Uterus (tissue), 4 donors: Measurements from ENCODE around the gene PEX10. TPM values are rescaled to one million over a fixed set of nuclear protein-coding genes. Genes with fewer than 3 reads are reported as not detected.

Source experiments
- DNase-seq, 2 donors: peaks; one replicate each; pipeline ENCODE4 v3.0.0-alpha.2; 2019 to 2020
- H3K27ac ChIP-seq, 2 donors: fragments of 200-600 bp; sonication (generic); 1 replicate in 1 of 2; 2 replicates in 1 of 2; pipeline ENCODE4 v1.5.1; 2016 to 2018
- H3K27me3 ChIP-seq, 2 donors: fragments of 200-600 bp; sonication (generic); one replicate each; pipeline ENCODE4 v1.5.1; 2018 to 2019; ENCODE audit warnings: control low read depth in 1 of 2
- H3K36me3 ChIP-seq, 2 donors: fragments of 200-600 bp; sonication (generic); one replicate each; pipeline ENCODE4 v1.5.1; 2019; ENCODE audit warnings: control low read depth in 1 of 2
- H3K4me1 ChIP-seq, 2 donors: fragments of 200-600 bp; sonication (generic); one replicate each; pipeline ENCODE4 v1.5.1; 2018 to 2019; ENCODE audit warnings: control low read depth in 1 of 2
- H3K4me3 ChIP-seq, 2 donors: fragments of 200-600 bp; sonication (generic); 1 replicate in 1 of 2; 2 replicates in 1 of 2; pipeline ENCODE4 v1.5.1; 2018 to 2019; ENCODE audit warnings: mild to moderate bottlenecking in 1 of 2
- H3K9me3 ChIP-seq, 2 donors: fragments of 200-600 bp; sonication (generic); one replicate each; pipeline ENCODE4 v1.5.1; 2019; ENCODE audit warnings: control low read depth in 1 of 2
- POLR2A ChIP-seq, 2 donors: fragments of 450-650 bp; IDR thresholded peaks; one replicate each; pipeline ENCODE4 v1.6.1; 2016; ENCODE audit warnings: antibody characterized with exemption in 2 of 2, mild to moderate bottlenecking in 1 of 2, moderate library complexity in 1 of 2
- intact Hi-C: fragments of 100-400 bp; cut with DNase I; formaldehyde crosslinking; loops from one replicate; pipeline ENCODE4 v1.15.1; 2023; ENCODE audit warnings: low total_unique reads
- total RNA-seq, 4 donors: library from RNA; depleted of rRNA in 3 of 4; stranded (reverse); fragments of >200 nt in 3 of 4; gene quantifications; one replicate each; pipeline versions ENCODE4 v1.1.0 to v1.2.4, GENCODE V29; 2014 to 2023
- TF ChIP-seq, protein P1 (sequence below), 4 experiments: fragments of 200-600 bp in 2 of 4; fragments of 450-650 bp in 2 of 4; sonication (generic) in 2 of 4; IDR thresholded peaks; one replicate each; pipeline ENCODE4 v1.5.1; 2016 to 2019; ENCODE audit warnings: antibody characterized with exemption in 4 of 4, mild to moderate bottlenecking in 2 of 4, moderate library complexity in 1 of 4
- donor health status: DM: yes; HTN: yes; CAD: no.

PEX10 gene
- total RNA-seq, 4 donors from 2014 or later, result 0.77 to 23.6 (median 13.2) TPM

DNA sequence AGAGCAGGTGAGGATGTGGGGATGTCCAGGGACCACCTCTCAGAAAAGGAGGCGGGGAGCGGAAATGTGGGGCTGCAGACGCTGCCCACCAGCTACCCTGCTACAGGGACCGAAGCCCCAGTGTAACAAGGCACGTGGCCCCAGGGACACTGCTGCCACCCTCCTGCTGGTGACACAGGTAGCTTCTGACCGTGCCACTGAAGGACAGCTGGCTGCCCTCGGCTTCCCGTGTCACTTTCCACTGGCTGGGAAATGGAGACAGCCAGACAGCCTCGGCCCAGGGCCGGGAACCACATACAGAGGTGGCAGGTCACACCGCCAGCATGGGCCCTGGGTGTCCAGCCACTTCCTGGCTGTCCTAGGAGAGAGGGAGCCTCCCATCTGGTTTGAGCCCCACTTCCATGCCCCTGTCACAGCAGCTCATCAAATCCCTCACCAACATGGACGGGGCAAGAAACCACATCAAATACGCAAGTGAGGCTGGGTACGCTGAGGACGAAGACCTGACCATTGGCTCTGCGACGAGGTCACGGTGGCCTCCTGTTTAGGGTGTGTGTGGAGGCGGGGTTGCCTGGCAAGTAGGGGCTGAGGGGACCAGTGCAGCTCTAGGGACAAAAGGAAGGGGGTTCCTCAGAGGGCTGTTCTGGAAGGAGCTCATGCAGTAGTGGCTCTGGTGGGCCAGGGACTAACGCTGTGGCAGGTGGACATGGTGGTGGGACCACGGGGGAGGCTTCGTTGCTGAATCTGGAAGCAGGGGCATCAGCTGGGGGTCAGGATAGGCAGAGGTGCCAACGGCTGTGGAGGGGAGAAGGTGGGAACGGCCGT, 5.0 kb downstream of the PEX10 start:
- DNase-seq, result no peak
- no peak overlapping the region for H3K4me3 ChIP-seq
- TF ChIP-seq POLR2A (IDR thresholded peaks at IDR 0.05), result no peak
- TF ChIP-seq, protein P1, sequence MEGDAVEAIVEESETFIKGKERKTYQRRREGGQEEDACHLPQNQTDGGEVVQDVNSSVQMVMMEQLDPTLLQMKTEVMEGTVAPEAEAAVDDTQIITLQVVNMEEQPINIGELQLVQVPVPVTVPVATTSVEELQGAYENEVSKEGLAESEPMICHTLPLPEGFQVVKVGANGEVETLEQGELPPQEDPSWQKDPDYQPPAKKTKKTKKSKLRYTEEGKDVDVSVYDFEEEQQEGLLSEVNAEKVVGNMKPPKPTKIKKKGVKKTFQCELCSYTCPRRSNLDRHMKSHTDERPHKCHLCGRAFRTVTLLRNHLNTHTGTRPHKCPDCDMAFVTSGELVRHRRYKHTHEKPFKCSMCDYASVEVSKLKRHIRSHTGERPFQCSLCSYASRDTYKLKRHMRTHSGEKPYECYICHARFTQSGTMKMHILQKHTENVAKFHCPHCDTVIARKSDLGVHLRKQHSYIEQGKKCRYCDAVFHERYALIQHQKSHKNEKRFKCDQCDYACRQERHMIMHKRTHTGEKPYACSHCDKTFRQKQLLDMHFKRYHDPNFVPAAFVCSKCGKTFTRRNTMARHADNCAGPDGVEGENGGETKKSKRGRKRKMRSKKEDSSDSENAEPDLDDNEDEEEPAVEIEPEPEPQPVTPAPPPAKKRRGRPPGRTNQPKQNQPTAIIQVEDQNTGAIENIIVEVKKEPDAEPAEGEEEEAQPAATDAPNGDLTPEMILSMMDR (IDR thresholded peaks at IDR 0.05), result no peak
- no peaks in the 10 kb centered on the region for H3K36me3 ChIP-seq
- H3K4me1 ChIP-seq, result peaks cover 0 to 5% of the 10 kb centered on the region in 2 donors
- H3K27ac ChIP-seq, result no peak overlapping the region
- intact Hi-C loops, result no loop called here
- no peaks in the 10 kb centered on the region for H3K9me3 ChIP-seq
- no peaks in the 10 kb centered on the region for H3K27me3 ChIP-seq

DNA sequence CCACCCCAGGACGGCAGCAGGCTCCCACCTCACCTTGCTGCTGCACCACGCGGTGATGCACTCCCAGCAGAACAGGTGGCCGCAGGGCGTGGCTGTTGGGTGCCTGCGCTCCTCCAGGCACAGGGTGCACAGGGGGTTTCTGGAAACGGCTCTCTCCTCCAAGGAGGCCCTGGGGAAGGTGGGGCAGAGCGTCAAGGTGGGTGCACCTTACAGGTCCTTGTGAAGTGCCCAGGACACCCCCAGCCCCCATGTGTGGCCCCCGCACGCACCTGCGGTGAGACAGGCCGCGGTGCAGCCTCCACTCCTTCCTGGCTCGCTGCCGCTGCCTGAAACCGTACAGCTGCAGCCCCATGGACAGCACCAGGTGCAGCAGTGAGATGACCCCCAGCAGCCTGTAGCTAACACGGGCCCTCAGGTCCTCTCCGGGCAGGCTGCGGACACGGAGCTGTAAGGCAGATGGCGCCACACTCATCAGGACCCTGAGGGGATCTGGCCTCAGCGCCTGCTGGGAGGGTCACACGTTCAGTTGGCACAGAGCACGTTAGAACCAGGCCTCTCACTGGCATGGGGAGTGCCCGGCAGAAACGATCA, 5.8 kb downstream of the PEX10 start:
- TF ChIP-seq POLR2A (IDR thresholded peaks at IDR 0.05), result no peak
- TF ChIP-seq, protein P1 (IDR thresholded peaks at IDR 0.05), result no peak
- Histone ChIP-seq H3K4me1 (peaks cover 0 to under 1% of the 10 kb centered on the region in 2 donors), H3K9me3 (no peaks in the 10 kb centered on the region), H3K27ac (no peak overlapping the region), H3K27me3 (no peaks in the 10 kb centered on the region), H3K4me3 (no peak overlapping the region), H3K36me3 (no peaks in the 10 kb centered on the region)
- DNase-seq, result no peak
- intact Hi-C loops, result no loop called here

DNA sequence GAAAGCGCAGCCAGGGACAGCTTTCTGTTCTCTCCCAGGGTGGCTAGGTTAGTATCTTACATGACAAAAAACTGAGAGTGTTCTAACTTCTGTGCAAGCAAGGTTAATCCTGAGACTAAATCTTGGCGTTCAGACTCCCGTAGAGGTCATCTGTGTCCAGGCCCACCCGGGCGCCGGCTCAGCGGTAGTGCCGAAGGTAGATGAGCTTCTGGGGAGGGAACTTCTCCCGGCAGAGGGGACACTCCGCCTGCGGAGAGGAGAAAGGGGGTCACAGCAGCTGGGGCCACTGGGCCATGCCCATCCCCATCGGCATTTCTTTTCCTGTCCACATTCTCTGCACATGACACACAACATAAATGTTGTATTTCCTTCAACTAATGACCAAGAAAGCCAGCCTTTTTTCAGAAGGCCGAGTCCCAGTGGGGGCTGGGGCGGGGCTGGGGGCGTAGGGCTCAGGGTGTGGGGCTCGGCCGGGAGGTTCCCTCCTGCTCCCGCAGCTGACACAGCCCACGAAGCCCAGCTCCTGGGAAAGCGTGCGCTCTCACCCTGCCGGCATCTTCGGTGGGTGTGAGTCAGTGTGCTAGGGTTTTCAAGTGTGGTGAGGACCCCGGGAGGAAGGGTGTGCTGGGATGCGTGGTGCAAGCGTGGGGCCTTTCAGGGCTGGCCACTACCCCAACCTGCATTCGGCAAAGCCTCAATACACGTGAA, 6.6 kb downstream of the PEX10 start:
- no peaks in the 10 kb centered on the region for H3K9me3 ChIP-seq
- TF ChIP-seq, protein P1 (IDR thresholded peaks at IDR 0.05), result no peak
- TF ChIP-seq POLR2A (IDR thresholded peaks at IDR 0.05), result no peak

DNA sequence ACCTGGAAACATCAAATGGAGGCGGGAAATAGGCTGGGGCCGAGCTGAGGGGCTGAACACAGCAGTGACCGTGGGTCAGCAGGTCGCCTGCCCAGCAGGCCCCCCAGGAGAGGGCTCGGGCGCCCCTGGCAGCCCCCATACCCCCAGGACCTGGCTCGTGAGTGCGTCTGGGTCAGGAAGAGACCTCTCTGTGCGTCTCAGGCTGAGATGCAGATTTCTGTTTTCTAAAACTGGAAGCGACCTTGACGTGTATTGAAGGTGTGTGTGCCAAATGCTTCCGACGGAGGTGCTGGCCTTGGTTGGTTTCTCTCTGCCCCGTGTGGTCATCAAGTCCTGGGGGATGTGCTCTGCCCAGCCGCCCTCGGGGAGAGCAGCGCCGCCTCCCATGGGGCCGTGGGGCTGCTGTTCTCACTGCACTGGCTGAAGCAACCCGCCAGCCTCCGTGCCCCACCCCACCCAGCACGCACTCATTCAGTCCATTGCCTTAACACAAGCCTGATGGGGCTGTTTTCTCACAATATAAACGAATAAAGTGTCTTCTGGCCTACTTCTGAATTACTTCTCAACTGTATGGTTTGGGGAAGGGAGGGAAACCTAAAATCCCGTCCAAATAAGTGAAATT, 7.4 kb downstream of the PEX10 start:
- Histone ChIP-seq H3K27me3 (no peaks in the 10 kb centered on the region), H3K9me3 (no peaks in the 10 kb centered on the region), H3K27ac (no peak overlapping the region), H3K4me3 (no peak overlapping the region), H3K4me1 (no peaks in the 10 kb centered on the region), H3K36me3 (no peaks in the 10 kb centered on the region)
- intact Hi-C loops, result no loop called here
- DNase-seq, result no peak
- TF ChIP-seq, protein P1 (IDR thresholded peaks at IDR 0.05), result no peak
- no peak for TF ChIP-seq POLR2A (IDR thresholded peaks at IDR 0.05)

More for the DNA sequence above, 6.6 kb downstream of the PEX10 start:
- H3K4me3 ChIP-seq, result no peak overlapping the region
- intact Hi-C loops, result no loop called here
- no peak for DNase-seq
- H3K4me1 ChIP-seq, result no peaks in the 10 kb centered on the region
- H3K36me3 ChIP-seq, result no peaks in the 10 kb centered on the region
- H3K27ac ChIP-seq, result no peak overlapping the region
- no peaks in the 10 kb centered on the region for H3K27me3 ChIP-seq
